GM15510 (cell line): ENCODE results near the gene SPRN.

Experiments used
- POLR2A ChIP-seq: IDR thresholded peaks from 3 replicates; pipeline ENCODE4 v1.6.1; 2011; ENCODE audit warnings: borderline replicate concordance; ENCODE audit not compliant: insufficient read length; ENCODE audit errors: extremely low read depth

The SPRN gene

DNA sequence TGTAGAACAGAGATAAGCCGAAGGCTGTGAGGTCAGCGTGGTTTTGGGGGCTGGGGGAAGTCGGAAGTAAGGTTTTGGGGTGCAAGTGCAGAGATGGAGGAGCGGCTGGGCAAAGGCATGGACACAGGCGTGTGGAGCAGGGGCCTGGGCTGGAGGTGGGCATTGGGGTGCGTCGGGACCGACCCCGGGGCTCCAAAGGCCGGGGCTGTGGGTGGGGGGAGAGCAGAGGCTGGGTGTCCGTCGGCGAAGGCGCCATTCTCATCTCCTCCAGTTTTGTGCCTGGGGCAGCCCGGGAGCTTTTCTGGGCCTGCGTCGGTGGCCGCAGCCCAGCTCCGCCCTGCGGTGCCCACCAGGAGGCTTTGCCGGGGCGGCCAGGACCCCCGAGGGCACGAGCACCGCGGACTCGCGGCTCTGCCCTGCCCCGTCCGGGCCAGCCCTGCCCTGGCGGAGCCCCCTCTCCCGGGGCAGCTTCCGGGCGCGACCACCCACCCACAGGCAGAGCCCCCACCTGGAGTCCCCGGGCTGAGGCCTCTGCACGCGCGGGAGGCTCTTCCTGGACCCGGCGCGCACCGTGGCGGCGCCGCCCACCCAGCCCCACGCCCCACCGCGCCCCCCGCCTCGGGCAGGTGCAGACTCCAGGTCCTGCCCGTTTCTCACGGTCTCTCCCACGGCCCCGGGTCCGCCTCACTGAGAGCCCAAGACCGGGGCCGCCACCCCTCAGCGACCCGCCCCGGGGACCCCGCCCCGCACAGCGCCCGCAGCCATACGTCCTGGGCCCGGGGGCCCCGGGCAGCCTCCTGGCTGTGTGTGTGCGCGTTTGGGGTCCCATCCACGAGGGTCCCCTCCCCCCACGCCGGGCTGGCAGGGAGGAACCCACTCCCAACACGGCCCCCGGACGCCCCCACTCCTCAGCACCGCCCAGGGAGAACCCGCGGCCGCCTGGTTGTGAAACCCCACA, 21.6 kb upstream of the SPRN start:
- no peak for TF ChIP-seq POLR2A

DNA sequence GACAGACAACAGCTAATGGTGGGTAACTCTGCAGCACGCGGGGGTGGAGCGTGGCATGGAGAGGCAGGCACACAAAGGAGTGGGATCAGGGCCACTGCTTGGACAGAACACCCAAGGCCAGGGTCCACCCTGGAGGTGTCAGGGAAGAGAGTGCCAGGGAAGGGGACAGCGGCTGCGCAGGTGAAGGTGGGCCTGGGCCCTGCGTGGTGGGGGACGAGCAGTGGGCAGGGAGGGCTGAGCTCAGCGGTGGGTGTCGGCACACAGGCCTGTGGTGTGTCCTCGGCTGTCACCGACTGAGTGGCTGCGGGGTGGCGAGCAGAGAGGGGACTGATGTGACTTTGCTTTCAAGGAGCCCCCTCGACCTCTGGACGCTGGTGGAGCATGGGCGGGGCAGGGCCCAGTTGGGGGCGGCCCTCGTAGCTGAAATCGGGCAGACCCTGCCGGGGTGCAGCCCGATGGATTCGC, 20.9 kb upstream of the SPRN start:
- no peak for TF ChIP-seq POLR2A

DNA sequence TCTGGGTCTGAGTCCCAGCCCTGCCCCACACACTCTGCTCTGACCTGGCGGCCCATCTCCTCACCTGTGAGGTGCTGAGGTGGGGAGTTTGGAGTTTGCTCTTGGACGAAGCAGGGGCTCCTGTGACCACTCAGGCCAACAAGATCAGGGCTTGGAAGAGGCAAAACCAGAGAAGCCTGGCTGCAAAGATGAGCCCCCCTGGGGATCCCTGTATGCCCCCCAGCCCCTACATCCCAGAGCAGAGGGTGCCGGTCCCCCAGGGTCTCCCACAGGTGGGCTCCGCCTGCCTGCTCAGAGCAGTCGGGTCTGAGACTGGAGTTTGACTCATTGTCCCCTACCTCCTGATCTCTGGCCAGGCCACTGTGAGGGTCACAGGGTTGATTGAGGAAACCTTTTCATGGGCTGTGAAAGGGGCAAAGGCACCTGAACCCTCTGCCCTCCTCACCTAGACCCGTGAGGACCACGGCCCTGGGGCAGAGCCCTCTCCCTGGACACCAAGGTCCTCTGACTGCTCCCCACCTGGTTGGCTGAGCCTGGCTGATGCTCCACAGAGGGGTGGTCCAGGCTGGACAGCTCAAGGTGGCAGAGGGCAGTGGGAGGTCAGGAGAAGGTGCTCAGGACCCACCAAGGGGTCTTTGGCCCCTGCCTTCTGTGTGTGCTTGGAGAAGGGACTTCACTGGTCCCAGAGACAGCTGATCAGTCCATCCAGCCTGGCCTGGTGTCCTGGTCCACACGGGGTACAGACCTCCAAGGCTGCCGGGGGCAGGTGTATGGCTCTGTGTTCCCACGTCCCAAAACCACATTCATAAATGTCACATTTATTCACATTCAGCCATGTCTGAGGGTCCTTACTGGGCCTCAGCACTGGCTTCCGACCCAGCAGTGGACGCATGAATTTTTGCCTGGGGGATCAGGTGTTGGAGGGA, 20.2 kb upstream of the SPRN start:
- TF ChIP-seq POLR2A, result no peak

DNA sequence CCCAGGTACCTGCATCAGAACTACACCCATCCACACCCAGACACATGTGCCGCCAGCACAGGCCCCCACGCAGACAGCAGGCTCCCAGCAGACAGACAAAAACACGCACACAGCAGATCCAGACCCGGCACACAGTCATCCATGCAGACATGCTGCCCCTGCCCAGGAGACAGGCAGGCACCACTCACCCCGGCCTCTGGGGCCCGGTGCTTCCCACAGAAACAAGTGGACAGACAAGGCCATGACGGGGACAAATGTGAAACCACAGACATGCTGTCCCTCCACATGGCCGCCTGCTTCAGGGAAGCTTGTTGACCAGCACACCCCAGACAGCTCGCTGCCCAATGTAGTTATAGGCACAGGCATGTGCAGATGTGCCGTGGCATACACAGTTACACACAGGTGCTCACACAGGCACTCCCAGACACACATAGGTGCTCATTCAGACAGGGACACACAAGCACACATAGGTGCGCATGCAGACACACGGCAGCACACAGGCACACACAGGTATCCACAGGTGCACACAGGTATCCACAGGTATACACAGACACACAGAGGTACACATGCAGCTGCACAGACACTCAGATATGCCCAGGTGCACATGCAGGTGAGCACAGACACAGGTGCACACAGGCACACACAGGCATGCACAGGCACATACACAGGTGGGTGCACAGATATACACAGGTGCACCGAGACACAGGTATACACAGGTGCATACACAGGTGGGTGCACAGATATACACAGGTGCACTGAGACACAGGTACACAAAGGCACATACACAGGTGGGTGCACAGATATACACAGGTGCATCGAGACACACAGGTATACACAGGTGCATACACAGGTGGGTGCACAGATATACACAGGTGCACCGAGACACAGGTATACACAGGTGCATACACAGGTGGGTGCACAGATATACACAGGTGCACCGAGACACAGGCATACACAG, 18.8 kb upstream of the SPRN start:
- no peak for TF ChIP-seq POLR2A

DNA sequence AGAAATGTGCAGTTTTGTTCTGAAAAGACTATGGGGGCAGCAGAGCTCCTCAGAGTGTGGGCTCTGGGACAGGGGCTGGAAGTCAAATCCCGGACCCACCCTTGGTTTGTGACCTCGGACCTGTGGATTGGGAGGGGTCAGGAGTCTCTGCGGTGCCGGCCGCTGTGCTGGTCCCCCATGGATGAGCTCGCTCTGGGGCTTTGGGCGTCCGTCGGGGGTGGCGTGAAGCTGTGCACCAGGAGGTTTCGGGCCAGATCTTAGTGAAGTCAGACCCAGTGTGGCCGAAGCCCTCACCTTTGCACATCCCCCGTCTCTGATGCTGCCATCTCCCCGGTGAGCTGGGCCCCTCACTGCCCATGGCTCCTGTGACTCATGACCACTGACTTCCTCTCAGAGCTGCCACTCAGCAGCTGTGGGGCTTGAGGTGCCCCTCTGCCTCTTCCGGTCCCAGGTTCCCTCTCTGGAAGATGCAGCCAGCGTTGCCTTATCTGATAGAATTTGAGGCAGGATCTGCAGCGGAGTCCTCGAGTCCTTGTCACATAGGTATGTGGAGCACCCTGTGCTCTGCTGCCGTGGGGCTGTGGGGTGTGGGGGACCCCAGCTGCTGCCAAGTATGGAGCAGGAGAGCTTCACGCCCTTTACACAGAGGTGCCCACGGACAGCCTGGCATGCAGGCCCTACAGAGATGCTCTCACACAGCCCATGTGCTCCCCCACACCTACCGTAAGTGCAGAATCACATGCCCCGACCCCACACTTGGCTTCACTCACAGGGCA, 18.0 kb upstream of the SPRN start:
- no peak for TF ChIP-seq POLR2A

DNA sequence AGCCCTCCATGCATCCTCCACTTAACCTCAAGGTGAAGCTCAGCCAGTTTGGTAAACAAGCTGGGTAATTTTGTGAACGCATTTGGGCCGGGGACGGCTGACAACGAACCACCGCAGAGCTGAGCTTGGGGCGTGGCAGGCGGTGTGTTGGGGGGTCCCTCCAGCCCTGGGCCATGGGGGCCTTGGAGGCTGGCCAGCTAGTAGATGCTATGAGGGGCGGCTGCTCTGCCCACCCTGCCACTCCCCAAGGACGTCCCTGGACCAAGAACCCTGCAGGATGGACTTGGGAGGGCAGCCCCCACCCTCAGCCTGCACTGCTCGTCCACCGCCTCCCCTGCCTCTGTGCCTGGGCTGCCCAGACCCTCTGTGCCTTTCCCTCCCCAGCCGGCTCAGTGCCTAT, 17.4 kb upstream of the SPRN start:
- no peak for TF ChIP-seq POLR2A

DNA sequence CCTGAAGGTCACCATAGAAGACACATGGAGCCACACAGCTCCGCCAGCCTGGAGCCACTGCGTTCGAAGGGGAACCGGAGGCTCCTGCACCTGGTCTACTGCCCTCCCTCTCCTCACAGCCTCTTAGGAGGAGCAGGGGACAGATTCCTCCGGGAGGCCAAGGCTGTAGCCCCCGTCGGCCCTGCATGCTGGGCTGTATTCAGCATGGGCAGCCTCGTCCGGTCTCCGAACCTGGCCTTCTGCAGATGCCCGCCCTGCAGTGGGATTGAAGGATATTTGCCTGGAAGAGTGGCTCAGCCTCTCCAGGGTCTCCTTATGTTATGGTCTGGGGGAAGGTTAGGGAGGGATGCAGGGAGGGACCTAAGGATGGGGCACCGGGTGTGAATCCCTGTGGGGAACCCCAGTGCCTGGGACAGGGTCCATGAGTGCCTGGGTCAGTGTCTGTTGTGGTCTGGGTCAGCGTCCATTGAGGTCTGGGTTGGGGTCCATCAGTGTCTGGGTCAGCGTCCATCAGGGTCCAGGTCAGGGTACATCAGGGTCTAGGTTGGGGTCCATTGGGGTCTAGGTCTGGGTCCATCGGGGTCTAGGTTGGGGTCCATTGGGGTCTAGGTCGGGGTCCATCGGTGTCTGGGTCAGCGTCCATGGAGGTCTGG, 16.3 kb upstream of the SPRN start:
- TF ChIP-seq POLR2A, result no peak

DNA sequence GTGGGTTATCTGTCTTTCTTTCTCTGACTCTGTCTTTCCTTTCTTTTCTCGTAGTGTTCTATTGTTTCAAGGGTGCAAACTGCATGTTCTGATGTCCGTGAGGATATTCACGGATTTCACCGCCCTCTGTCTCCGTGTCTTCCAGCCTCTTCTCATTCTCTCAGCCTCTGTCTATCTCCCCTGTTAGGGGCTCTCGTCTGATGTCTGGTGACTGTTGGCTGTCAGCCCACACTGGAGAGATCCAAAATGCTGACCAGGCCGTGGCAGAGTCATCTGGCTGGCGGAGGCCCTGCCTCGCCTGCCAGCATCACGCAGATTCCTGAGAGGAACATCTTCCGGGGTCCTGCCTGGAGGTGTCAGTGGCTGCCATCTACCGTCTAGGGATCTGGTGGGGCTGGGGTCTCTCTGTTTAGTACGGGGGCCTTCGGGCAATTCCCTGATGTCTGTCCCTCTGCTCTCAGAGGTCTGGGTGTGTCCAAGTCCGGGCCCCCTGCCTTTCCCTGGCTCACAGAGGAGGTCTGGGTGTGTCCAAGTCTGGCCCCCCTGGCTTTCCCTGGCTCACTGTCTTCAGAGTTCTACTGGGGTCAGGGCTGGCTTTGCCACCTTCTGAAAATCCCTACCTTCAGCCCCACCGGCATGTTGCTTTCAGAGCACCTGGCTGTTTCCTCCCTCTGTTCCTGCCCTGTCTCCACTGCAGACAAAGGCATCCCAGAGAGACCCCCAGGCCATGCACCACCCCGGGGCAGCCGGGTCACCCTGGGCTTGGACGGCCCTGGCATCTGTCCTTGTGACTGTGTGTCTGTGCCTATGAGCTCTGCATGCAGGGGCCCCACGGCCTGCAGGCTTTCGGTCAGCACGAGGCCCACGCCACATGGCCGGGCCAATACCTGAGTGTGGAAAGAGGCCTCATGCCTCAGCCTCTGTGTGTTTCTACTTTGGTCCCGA, 15.4 kb upstream of the SPRN start:
- no peak for TF ChIP-seq POLR2A

DNA sequence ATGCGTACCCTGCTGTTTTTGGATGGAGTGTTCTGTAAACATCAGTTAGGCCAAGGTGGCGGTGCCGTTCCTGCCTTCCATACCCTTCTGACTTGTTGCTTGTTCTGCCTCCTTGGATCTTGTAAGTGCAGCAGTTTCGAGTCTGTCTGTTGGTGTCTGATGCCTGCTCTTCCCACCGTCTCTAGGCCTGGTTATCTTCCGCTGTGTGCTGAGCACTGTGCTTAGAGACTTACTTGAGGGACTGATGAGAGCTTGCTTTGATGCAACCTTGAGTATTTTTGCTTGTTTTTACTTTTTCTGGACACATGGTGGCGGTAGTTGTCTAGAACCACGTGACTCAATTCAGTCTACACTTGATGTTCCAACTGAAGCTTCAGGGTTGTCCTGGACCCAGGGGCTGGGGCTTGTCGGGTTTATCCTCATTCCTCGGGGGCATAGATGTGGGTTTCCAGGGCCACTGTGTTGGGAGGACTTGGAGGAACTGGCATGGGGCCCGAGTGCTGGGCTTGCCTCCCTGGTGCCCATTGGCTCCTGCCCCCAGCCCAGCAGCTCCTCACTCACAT, 14.4 kb upstream of the SPRN start:
- TF ChIP-seq POLR2A, result no peak

DNA sequence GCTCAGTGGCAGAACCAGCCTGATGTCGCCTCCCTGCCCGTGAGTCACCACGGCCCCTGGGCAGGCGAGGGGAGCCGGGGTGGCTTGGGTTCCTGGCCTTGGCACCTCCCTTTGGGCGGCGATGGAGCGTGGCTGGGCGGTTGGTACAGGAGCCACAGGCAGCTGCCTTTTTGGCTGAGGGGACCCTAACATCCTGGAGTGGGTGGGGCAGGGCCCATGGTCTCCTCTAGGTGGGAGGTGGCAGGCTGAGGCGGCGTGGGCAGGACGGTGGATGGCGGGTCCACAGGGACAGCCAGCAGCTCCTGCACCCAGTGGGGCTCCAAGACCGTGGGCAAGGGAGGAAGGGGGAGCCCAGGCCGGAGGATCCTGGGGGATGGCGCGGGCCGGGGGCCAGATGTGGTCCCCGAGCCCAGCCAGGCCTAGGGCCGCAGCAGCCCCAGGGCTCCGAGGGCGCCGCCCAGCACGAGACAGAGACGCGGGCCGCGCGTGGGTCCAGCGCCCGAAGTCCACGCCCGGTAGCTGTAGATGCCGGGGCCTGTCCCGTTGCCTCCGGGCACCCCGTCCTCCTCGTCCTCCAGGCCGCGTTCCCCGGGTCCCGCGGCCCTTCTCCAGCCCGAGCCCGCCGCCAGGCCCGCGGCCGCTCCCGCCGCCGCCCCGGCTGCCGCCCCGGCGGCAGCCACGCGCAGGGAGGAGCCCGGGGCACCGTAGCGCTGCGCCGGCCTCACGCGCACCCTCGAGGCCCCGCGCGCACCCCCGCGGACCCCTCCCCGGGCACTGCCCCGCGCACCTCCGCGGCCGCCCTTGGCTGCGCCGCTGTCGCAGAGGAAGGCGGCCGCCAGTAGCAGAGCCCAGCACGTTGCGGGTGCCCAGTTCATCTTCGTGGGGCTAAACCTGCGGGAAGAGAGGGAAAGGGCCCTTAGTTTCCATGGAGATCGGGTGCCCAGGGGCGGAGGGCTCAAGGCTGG, 1.3 kb downstream of the SPRN start:
- no peak for TF ChIP-seq POLR2A
